Measurements from ENCODE around the gene PDK1.

DNA sequence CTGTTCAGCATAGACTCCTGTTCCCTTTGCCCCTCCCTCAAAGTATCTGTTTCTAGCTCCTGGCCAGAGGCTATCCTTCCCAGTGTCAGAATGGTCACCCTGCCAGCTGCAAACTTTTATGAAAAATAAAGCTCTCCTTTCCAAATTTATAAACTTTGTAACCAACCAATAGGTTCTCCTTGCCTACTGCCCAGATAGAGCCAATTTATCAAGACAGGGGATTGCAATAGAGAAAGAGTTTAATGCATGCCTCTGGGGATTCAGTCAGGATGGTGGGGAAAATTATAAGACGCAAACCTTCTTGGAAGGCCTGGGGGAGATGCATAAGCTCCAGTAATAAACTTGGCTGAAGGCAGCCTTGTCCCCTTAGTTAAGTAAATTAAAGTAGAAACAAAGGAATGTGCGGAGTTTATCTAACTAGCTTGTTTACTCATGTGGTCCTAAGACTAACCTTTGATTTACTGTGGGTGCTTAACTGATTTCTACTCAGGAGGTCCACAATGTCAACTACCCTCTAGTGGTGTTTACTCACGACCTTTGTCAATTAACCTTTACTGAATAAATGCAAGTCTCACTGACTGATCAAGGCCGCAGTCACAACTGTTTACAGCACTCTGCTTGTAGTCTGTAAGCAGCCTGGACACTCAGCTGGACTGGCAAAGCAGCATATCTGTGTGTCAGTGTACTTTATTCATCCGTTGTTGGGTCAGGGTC lies 42.9 kb upstream of the PDK1 start:
- no peak for TF ChIP-seq EZH2 (IDR thresholded peaks at IDR 0.05; ENCODE audit: borderline replicate concordance, low read depth, low read length, severe bottlenecking)
- TF ChIP-seq, protein P1, sequence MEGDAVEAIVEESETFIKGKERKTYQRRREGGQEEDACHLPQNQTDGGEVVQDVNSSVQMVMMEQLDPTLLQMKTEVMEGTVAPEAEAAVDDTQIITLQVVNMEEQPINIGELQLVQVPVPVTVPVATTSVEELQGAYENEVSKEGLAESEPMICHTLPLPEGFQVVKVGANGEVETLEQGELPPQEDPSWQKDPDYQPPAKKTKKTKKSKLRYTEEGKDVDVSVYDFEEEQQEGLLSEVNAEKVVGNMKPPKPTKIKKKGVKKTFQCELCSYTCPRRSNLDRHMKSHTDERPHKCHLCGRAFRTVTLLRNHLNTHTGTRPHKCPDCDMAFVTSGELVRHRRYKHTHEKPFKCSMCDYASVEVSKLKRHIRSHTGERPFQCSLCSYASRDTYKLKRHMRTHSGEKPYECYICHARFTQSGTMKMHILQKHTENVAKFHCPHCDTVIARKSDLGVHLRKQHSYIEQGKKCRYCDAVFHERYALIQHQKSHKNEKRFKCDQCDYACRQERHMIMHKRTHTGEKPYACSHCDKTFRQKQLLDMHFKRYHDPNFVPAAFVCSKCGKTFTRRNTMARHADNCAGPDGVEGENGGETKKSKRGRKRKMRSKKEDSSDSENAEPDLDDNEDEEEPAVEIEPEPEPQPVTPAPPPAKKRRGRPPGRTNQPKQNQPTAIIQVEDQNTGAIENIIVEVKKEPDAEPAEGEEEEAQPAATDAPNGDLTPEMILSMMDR (IDR thresholded peaks at IDR 0.05; ENCODE audit: borderline replicate concordance, extremely low read depth, low read length, poor library complexity, severe bottlenecking), result no peak
